KMS-11 (cell line): Measurements from ENCODE around the gene ZNF79.

Experiments
- H2AFZ ChIP-seq: fragments of 200-600 bp; sonication (generic); 2 replicates; pipeline ENCODE4 v1.6.1; 2016; ENCODE audit warnings: antibody characterized with exemption, mixed run types, low read depth
- H3K27ac ChIP-seq: fragments of 200-600 bp; sonication (generic); 2 replicates; pipeline ENCODE4 v1.6.1; 2016; ENCODE audit warnings: mild to moderate bottlenecking, mixed run types
- H3K27me3 ChIP-seq: fragments of 200-600 bp; sonication (generic); 2 replicates; pipeline ENCODE4 v1.6.1; 2017; ENCODE audit warnings: mild to moderate bottlenecking, low read depth, mixed run types, moderate library complexity; ENCODE audit not compliant: insufficient read depth
- H3K36me3 ChIP-seq: fragments of 200-600 bp; sonication (generic); 2 replicates; pipeline ENCODE4 v1.6.1; 2017; ENCODE audit warnings: mild to moderate bottlenecking, mixed run types; ENCODE audit not compliant: insufficient read depth
- H3K4me1 ChIP-seq: fragments of 200-600 bp; sonication (generic); 2 replicates; pipeline ENCODE4 v1.6.1; 2016; ENCODE audit warnings: mild to moderate bottlenecking, low read depth, mixed run types; ENCODE audit not compliant: poor library complexity, severe bottlenecking
- H3K4me2 ChIP-seq: fragments of 200-600 bp; sonication (generic); 2 replicates; pipeline ENCODE4 v1.7.0; 2016; ENCODE audit warnings: mild to moderate bottlenecking, mixed run types
- H3K4me3 ChIP-seq: fragments of 200-600 bp; sonication (generic); IDR thresholded peaks from 2 replicates; pipeline ENCODE4 v1.6.1; 2017; ENCODE audit warnings: low read depth, low read length, mixed read lengths; ENCODE audit not compliant: insufficient read depth
- H3K79me2 ChIP-seq: fragments of 200-600 bp; sonication (generic); 2 replicates; pipeline ENCODE4 v1.6.1; 2016; ENCODE audit warnings: low read depth, mixed run types; ENCODE audit not compliant: insufficient read depth
- H3K9ac ChIP-seq: fragments of 200-600 bp; sonication (generic); 2 replicates; pipeline ENCODE4 v1.6.1; 2016; ENCODE audit warnings: mild to moderate bottlenecking, mixed run types
- H4K20me1 ChIP-seq: fragments of 200-600 bp; sonication (generic); 2 replicates; pipeline ENCODE4 v1.6.1; 2016; ENCODE audit warnings: mild to moderate bottlenecking, mixed run types; ENCODE audit not compliant: insufficient read depth
- TF ChIP-seq, protein P1 (sequence below): fragments of 200-600 bp; sonication (generic); conservative IDR thresholded peaks from 2 replicates; pipeline ENCODE4 v1.6.1; 2017; ENCODE audit warnings: low read depth, mild to moderate bottlenecking, antibody characterized with exemption, low read length, moderate library complexity, mixed read lengths

Gene ZNF79

DNA sequence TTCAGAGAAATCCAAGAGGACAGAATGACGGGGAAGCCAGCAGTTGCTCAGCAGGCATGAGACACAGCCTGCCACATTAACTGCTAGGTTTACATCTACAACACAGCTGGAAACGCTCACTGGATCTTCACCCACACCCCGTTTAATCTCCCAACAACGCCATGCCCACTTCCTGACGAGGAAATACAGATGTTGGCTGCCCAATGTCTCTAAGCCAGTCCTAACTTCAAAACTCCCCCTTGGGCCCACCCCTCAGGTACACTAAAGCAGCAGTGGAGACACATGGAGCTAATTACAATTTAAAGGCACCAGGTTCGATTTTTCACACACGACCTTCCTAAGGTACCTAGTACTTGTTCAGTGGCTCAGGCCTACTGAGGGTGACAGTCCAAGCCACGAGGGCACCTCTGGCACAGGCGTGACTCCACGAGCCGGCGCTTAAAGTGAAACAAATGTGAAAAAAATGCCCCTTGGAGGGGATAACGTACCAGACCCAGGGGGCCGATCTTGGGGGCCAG, 26.1 kb downstream of the ZNF79 start:
- Histone ChIP-seq H3K79me2 (peaks cover 36% of the 10 kb centered on the region), H3K9ac (peak overlapping the region; percentile 99), H3K4me1 (peaks cover 22% of the 10 kb centered on the region), H3K36me3 (peaks cover 34% of the 10 kb centered on the region; the same call in 1 of the 2 replicates), H3K4me2 (peak overlapping the region; percentile 94), H3K27ac (peak overlapping the region; percentile 93), H3K27me3 (no peaks in the 10 kb centered on the region), H3K4me3 (no peak overlapping the region), H2AFZ (no peak overlapping the region), H4K20me1 (peaks cover 9% of the 10 kb centered on the region; the same call in 1 of the 2 replicates)
- TF ChIP-seq, protein P1, sequence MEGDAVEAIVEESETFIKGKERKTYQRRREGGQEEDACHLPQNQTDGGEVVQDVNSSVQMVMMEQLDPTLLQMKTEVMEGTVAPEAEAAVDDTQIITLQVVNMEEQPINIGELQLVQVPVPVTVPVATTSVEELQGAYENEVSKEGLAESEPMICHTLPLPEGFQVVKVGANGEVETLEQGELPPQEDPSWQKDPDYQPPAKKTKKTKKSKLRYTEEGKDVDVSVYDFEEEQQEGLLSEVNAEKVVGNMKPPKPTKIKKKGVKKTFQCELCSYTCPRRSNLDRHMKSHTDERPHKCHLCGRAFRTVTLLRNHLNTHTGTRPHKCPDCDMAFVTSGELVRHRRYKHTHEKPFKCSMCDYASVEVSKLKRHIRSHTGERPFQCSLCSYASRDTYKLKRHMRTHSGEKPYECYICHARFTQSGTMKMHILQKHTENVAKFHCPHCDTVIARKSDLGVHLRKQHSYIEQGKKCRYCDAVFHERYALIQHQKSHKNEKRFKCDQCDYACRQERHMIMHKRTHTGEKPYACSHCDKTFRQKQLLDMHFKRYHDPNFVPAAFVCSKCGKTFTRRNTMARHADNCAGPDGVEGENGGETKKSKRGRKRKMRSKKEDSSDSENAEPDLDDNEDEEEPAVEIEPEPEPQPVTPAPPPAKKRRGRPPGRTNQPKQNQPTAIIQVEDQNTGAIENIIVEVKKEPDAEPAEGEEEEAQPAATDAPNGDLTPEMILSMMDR, result no peak

DNA sequence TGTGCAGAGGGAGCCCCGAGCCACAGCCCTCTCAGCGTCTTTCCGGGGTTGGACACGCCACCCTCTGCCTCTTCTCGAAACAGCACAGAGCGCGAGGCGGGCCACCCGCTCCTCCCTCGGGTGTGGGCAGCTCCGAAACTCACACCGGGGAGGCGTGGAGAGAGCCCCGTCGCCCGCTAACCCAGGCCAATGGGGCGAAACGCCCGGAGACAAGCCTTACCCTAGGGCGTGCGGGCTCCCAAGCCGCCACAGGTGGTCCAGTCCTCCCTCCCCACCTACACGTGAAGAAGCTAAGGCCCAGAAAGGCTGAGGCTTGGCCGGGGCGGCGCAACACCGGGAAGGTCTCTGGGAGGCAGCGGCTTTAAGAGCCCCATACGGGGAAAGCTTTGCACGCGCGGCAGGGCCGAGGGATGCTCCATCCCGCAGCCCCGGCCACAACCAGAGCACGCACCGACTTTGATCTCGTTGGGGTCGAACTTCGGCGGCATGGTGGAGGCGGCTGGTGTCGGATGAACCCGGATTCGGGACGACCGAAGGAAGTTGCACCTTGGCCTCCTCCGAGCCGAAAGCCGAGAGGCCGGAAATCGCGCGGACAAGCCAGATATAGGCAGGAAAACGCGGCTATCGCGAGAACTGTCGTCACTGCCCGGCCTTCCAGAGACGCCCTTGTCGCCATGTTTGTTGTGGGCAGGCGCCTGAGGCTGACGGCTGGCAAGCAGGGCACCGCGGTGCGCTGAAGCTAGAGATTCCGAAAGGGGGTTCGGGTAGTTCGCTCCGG, 26.8 kb downstream of the ZNF79 start, which contains the start of the genes LRSAM1 and RPL12:
Gene LRSAM1 (plus strand): TSS at position 681 of the 778 bp plus-strand sequence. CDS start 3,018 bp downstream, outside the sequence.
Gene RPL12 (minus strand): TSS at position 577 of the 778 bp plus-strand sequence. CDS start 89 bp downstream, at position 488.
- H2AFZ ChIP-seq, result peak within 1 kb of the TSS; percentile 65
- peaks cover 9% of the 10 kb centered on the region; the same call in 1 of the 2 replicates for H4K20me1 ChIP-seq
- TF ChIP-seq, protein P1, result no peak
- peak within 1 kb of the TSS; percentile 93 for H3K27ac ChIP-seq
- no peak within 1 kb of the TSS for H3K4me3 ChIP-seq
- no peaks in the 10 kb centered on the region for H3K27me3 ChIP-seq
- H3K4me2 ChIP-seq, result peak within 1 kb of the TSS; percentile 94
- peaks cover 36% of the 10 kb centered on the region for H3K79me2 ChIP-seq
- peaks cover 34% of the 10 kb centered on the region; the same call in 1 of the 2 replicates for H3K36me3 ChIP-seq
- H3K9ac ChIP-seq, result peak within 1 kb of the TSS; percentile 99
- peaks cover 22% of the 10 kb centered on the region for H3K4me1 ChIP-seq

DNA sequence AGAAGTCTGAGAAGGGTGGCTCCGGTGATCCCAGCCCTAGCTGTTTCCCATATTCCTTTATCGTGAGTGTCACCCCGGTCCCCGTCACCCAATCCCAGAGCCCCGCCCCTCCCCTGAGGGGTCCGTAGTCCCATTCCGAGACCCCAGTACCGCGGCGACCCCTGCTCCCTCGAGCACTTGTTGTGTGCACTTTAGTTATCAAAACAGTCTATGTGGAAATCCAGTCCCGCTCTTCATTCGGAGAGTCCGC, 27.4 kb downstream of the ZNF79 start:
- Histone ChIP-seq H2AFZ (peak overlapping the region; percentile 65), H3K36me3 (peaks cover 34% of the 10 kb centered on the region; the same call in 1 of the 2 replicates), H3K9ac (peak overlapping the region; percentile 99), H3K79me2 (peaks cover 36% of the 10 kb centered on the region), H3K4me1 (peaks cover 22% of the 10 kb centered on the region), H3K27ac (peak overlapping the region; percentile 93), H4K20me1 (peaks cover 9% of the 10 kb centered on the region; the same call in 1 of the 2 replicates), H3K4me2 (peak overlapping the region; percentile 65), H3K4me3 (no peak overlapping the region), H3K27me3 (no peaks in the 10 kb centered on the region)
- TF ChIP-seq, protein P1, result no peak

DNA sequence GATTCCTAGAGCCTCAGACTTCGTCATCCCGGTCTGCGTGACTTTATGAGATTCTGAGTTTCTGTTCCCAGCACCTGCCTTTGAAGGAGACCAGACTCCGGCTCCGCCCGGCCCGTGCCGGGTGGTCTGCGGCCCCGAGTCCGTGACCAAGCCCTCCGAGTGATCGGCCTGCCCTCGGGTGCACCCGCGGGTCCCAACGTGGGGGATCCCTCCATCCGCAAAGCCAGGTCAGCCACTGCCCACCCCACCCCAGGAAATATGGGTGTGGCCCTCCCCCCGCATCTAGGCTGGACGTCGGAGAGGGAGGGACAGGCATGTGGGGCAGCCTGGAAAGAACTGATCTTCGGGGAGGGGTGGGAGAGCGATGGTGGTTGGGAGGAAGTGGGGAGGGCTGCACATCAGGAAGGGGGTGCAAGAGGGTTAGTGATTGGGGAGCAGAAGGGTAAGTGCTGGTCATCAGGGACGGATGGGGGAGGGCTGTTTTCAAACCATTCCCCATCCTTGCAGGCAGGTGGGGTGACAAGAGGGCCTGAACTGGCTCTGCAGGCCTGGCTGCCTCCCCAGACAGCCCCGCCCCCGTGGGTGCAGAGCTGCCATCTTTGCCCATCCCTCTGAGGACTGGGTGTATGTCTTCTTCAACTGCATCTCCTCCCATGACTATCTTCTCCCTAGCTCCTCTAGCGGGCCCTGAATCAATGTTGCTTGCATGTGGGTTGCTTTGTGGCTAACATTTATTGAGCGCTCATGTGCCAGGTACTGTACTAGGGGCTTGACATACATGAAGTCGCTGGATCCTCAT, 27.9 kb downstream of the ZNF79 start:
- Histone ChIP-seq H3K4me1 (peaks cover 22% of the 10 kb centered on the region), H3K27ac (peak overlapping the region; percentile 93), H3K9ac (peak overlapping the region; percentile 99), H3K36me3 (peaks cover 32% of the 10 kb centered on the region; the same call in 1 of the 2 replicates), H2AFZ (peak overlapping the region; percentile 65), H3K79me2 (peaks cover 36% of the 10 kb centered on the region), H3K4me3 (no peak overlapping the region), H4K20me1 (peaks cover 9% of the 10 kb centered on the region; the same call in 1 of the 2 replicates), H3K27me3 (no peaks in the 10 kb centered on the region), H3K4me2 (peak overlapping the region; percentile 65)
- TF ChIP-seq, protein P1, result no peak
